Myocyte (in vitro differentiated cells): ENCODE results near the gene RTL1. TPM values are rescaled to one million over a fixed set of nuclear protein-coding genes. Genes with fewer than 3 reads are reported as not detected.

Experiments used
- DNase-seq: peaks from one replicate; pipeline ENCODE4 v3.0.0-alpha.2; 2012; ENCODE audit warnings: low read depth
- total RNA-seq: library from RNA; depleted of rRNA; stranded (reverse); fragments of >200 nt; gene quantifications from 2 replicates; pipeline ENCODE4 v1.2.3, GENCODE V29; 2014

The RTL1 gene
- total RNA-seq, 1 donor from 2014 or later = not detected

GRCh38 chr14:100851586-100851916 lies 52.0 kb downstream of the RTL1 start:
- no peak for DNase-seq

GRCh38 chr14:100850841-100851585 lies 52.5 kb downstream of the RTL1 start:
- DNase-seq = no peak

- DNase-seq = no peak
Measured at GRCh38 chr14:100849115-100849781, 54.3 kb downstream of the RTL1 start.

GRCh38 chr14:100846309-100846859 lies 57.1 kb downstream of the RTL1 start:
- no peak for DNase-seq

- no peak for DNase-seq
Measured at GRCh38 chr14:100845341-100845740, 58.2 kb downstream of the RTL1 start.

- no peak for DNase-seq
Measured at GRCh38 chr14:100844846-100845245, 58.7 kb downstream of the RTL1 start.

- DNase-seq = no peak
Measured at GRCh38 chr14:100844421-100844820, 59.1 kb downstream of the RTL1 start.

GRCh38 chr14:100844082-100844408 lies 59.5 kb downstream of the RTL1 start:
- no peak for DNase-seq

GRCh38 chr14:100842799-100843198 lies 60.7 kb downstream of the RTL1 start:
- DNase-seq = peak; percentile 22

- no peak for DNase-seq
Measured at GRCh38 chr14:100841761-100842403, 61.6 kb downstream of the RTL1 start.

- DNase-seq = no peak
Measured at GRCh38 chr14:100841066-100841760, 62.3 kb downstream of the RTL1 start.

GRCh38 chr14:100840286-100841065 lies 63.0 kb downstream of the RTL1 start:
- DNase-seq = no peak

GRCh38 chr14:100839681-100840111 lies 63.8 kb downstream of the RTL1 start:
- DNase-seq = no peak

GRCh38 chr14:100839315-100839585 lies 64.3 kb downstream of the RTL1 start:
- DNase-seq = no peak

GRCh38 chr14:100838493-100839314 lies 64.8 kb downstream of the RTL1 start:
- DNase-seq = no peak

- DNase-seq = no peak
Measured at GRCh38 chr14:100837805-100838350, 65.6 kb downstream of the RTL1 start.

GRCh38 chr14:100836941-100837804 lies 66.3 kb downstream of the RTL1 start:
- DNase-seq = no peak

- no peak for DNase-seq
Measured at GRCh38 chr14:100836311-100836805, 67.2 kb downstream of the RTL1 start.
